NK-92 (cell line): Measurements from ENCODE around the gene CUEDC2.

Experiments used
- DNase-seq: peaks from one replicate; lab custom pipeline; 2025; ENCODE audit not compliant: unreplicated experiment; lab: John Stamatoyannopoulos, UW

Gene CUEDC2

GRCh38 chr10:102425444-102425843 lies 6.9 kb downstream of the CUEDC2 start:
- DNase-seq: no peak

GRCh38 chr10:102424916-102425315 lies 7.5 kb downstream of the CUEDC2 start:
- no peak for DNase-seq

GRCh38 chr10:102424145-102424544 lies 8.2 kb downstream of the CUEDC2 start:
- no peak for DNase-seq

- DNase-seq: no peak
Observed at GRCh38 chr10:102423372-102423968, 8.9 kb downstream of the CUEDC2 start.

GRCh38 chr10:102422545-102423129 lies 9.7 kb downstream of the CUEDC2 start:
- DNase-seq: no peak

GRCh38 chr10:102421757-102422512 lies 10.4 kb downstream of the CUEDC2 start:
- no peak for DNase-seq

GRCh38 chr10:102421507-102421756 lies 10.9 kb downstream of the CUEDC2 start:
- no peak for DNase-seq

GRCh38 chr10:102420714-102421506 lies 11.5 kb downstream of the CUEDC2 start, which contains the start of gene FBXL15:
Gene FBXL15 (plus strand): TSS chr10:102420836. CDS start chr10:102421130, 294 bp downstream.
- peak; percentile 73 for DNase-seq

GRCh38 chr10:102420181-102420713 lies 12.1 kb downstream of the CUEDC2 start:
- DNase-seq: no peak

- no peak for DNase-seq
Observed at GRCh38 chr10:102419269-102420180, 12.8 kb downstream of the CUEDC2 start.

- no peak for DNase-seq
Observed at GRCh38 chr10:102418622-102419268, 13.6 kb downstream of the CUEDC2 start, which contains the start of gene PSD. Gene PSD (minus strand): TSS chr10:102418785. CDS start chr10:102417038, 1,747 bp downstream.

GRCh38 chr10:102416695-102417094 lies 15.7 kb downstream of the CUEDC2 start:
- DNase-seq: no peak

GRCh38 chr10:102416283-102416682 lies 16.1 kb downstream of the CUEDC2 start:
- no peak for DNase-seq

GRCh38 chr10:102414749-102415148 lies 17.6 kb downstream of the CUEDC2 start:
- DNase-seq: no peak

- DNase-seq: no peak
Observed at GRCh38 chr10:102413806-102414561, 18.4 kb downstream of the CUEDC2 start.

GRCh38 chr10:102413053-102413705 lies 19.2 kb downstream of the CUEDC2 start:
- no peak for DNase-seq

- no peak for DNase-seq
Observed at GRCh38 chr10:102412293-102412692, 20.1 kb downstream of the CUEDC2 start.
